Measurements from ENCODE around the gene WWOX. TPM values are rescaled to one million over a fixed set of nuclear protein-coding genes. Genes with fewer than 3 reads are reported as not detected.

WWOX gene
- total and polyA plus RNA-seq, 2 of the 8 experiments (the other 6 are each of a cell fraction or from before 2014, with no cell fraction given): 5.4 to 16.7 TPM

DNA sequence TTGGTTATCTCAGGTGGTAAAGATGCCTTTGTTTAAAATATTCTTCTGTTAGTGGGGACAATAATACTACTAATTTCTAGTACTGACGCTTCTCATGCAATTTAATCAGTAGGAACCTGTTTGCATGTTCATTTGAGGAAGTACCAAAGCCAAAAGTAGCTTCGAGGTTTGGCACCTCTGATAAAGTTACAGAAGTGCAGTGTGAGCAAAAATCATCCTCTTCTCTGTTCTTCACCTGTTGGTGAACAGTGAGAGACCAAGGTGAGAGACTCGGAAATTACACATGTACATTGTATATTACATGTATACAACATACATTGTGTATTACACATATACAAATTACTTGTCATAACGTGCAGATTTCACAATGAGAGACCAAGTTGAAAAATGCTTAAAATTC is 1096.5 kb downstream of the WWOX start:
- Histone ChIP-seq H2BK120ac (replicated peaks; ENCODE audit: low read depth, low read length) (no peak overlapping the region), H2AK5ac (ENCODE audit: low read depth, low read length) (no peak overlapping the region), H2BK15ac (ENCODE audit: low read length) (no peak overlapping the region), H3K27me3 (replicated peaks in 1 of 4; ENCODE audit: control insufficient read depth in 3 of 4, extremely low read depth in 1 of 4, insufficient read depth in 3 of 4, low read length in 3 of 4) (no peaks in the 10 kb centered on the region; a peak in 1 of 7 replicates), H2BK5ac (ENCODE audit: low read depth, low read length) (no peak overlapping the region), H3K79me1 (ENCODE audit: low read depth, low read length) (no peaks in the 10 kb centered on the region), H3K9me3 (ENCODE audit: insufficient read depth in 2 of 2, low read depth in 1 of 2, low read length in 1 of 2) (no peaks in the 10 kb centered on the region), H3K18ac (ENCODE audit: extremely low read depth, low read length) (no peak overlapping the region), H3K4me2 (ENCODE audit: insufficient read depth in 1 of 2, low read depth in 2 of 2, low read length in 2 of 2) (no peak overlapping the region), H3K23ac (ENCODE audit: insufficient read length) (no peak overlapping the region), H3K9ac (replicated peaks in 1 of 4; ENCODE audit: extremely low read depth in 1 of 4, low read depth in 3 of 4, low read length in 3 of 4) (no peak overlapping the region), H4K91ac (replicated peaks; ENCODE audit: insufficient read length, low read length) (no peak overlapping the region), H2BK12ac (ENCODE audit: low read depth, low read length) (no peak overlapping the region), H3K23me2 (ENCODE audit: low read depth, low read length) (no peaks in the 10 kb centered on the region), H4K5ac (ENCODE audit: insufficient read length, low read depth, low read length) (no peak overlapping the region), H3K36me3 (ENCODE audit: control insufficient read depth in 2 of 4, insufficient read depth in 4 of 4, low read length in 3 of 4) (no peaks in the 10 kb centered on the region), H2AFZ (ENCODE audit: low read length) (no peak overlapping the region), H4K8ac (ENCODE audit: extremely low read depth, insufficient read depth, low read length) (no peak overlapping the region), H3K4ac (replicated peaks; ENCODE audit: insufficient read length, low read depth, low read length) (no peak overlapping the region), H3K27ac (ENCODE audit: low read depth, low read length) (no peak overlapping the region), H3K79me2 (ENCODE audit: control insufficient read depth in 1 of 2, insufficient read depth in 2 of 2, low read length in 2 of 2) (no peaks in the 10 kb centered on the region), H3K56ac (replicated peaks; ENCODE audit: insufficient read length, low read depth, low read length) (no peak overlapping the region), H2BK20ac (ENCODE audit: low read length) (no peak overlapping the region), H3K14ac (ENCODE audit: insufficient read length) (no peak overlapping the region), H3K4me3 (ENCODE audit: extremely low read depth in 1 of 4, insufficient read depth in 2 of 4, low read depth in 3 of 4, low read length in 4 of 4) (no peak overlapping the region), H4K20me1 (replicated peaks in 1 of 2; ENCODE audit: control insufficient read depth in 1 of 2, insufficient read depth in 2 of 2, low read length in 2 of 2) (no peaks in the 10 kb centered on the region), H3K4me1 (replicated peaks in 1 of 4; ENCODE audit: control insufficient read depth in 3 of 4, insufficient read depth in 4 of 4, low read length in 3 of 4) (no peaks in the 10 kb centered on the region)
- DNase-seq (ENCODE audit: low read depth in 1 of 2, low spot score in 2 of 2) (no peak), FAIRE-seq (no peak)
- WGBS, 2 experiments (ENCODE audit: extremely low coverage in 1 of 2, insufficient coverage in 1 of 2, insufficient read length in 1 of 2, insufficient replicate concordance in 2 of 2, low coverage in 1 of 2, low lambda C conversion rate in 2 of 2, missing lambda C conversion rate in 1 of 2): 96% methylated on average over 4 of the region's 4 CpGs; no CpG with 5 or more reads in 1 of the 2 experiments
- CTCF ChIA-PET (ENCODE audit: partially characterized antibody): interaction anchor here (0.6 kb wide), 1 partner anchor 135 kb away, joined by 3 read pairs; no protein-coding TSS in a partner anchor
- POLR2A ChIA-PET (ENCODE audit: partially characterized antibody): no interaction called here
- TF ChIP-seq SIRT6 (IDR thresholded peaks at IDR 0.05; ENCODE audit: low read length): no peak
- TF ChIP-seq ATF3 (IDR thresholded peaks at IDR 0.05; ENCODE audit: insufficient read depth, low read depth, low read length): no peak
- TF ChIP-seq RBBP5 (IDR thresholded peaks at IDR 0.05; ENCODE audit: borderline replicate concordance, low read depth, low read length): no peak
- no peak for TF ChIP-seq GTF2F1 (IDR thresholded peaks at IDR 0.05; ENCODE audit: borderline replicate concordance, low read depth, low read length)
- TF ChIP-seq RNF2 (IDR thresholded peaks at IDR 0.05; ENCODE audit: borderline replicate concordance, low read depth, low read length, missing control alignments, poor library complexity, severe bottlenecking): no peak
- TF ChIP-seq YY1 (IDR thresholded peaks at IDR 0.05; ENCODE audit: low read depth, low read length): no peak
- no peak for TF ChIP-seq SIN3A (conservative IDR thresholded peaks at IDR 0.05 in 1 of 2, IDR thresholded peaks at IDR 0.05 in 1 of 2; ENCODE audit: low read depth in 1 of 2, low read length in 2 of 2)
- no peak for TF ChIP-seq SP4 (IDR thresholded peaks at IDR 0.05; ENCODE audit: low read length)
- no peak for TF ChIP-seq CBX8 (IDR thresholded peaks at IDR 0.05; ENCODE audit: borderline replicate concordance, low read depth, low read length)
- TF ChIP-seq NANOG (IDR thresholded peaks at IDR 0.05; ENCODE audit: insufficient read depth, low read depth, low read length, poor library complexity, severe bottlenecking): no peak

All from H1 (cell line).